Ishikawa (cell line): ENCODE results near the gene SETDB1.

Experiments
- CEBPB ChIP-seq: IDR thresholded peaks from 2 replicates; pipeline ENCODE4 v1.6.1; 2012
- EGR1 ChIP-seq: IDR thresholded peaks from 2 replicates; pipeline ENCODE4 v1.6.1; 2012
- EP300 ChIP-seq: IDR thresholded peaks from 2 replicates; pipeline ENCODE4 v1.6.1; 2012; ENCODE audit warnings: borderline replicate concordance
- FOXM1 ChIP-seq: IDR thresholded peaks from 2 replicates; pipeline ENCODE4 v1.6.1; 2012; ENCODE audit warnings: low read depth, borderline replicate concordance
- MAX ChIP-seq: IDR thresholded peaks from 2 replicates; pipeline ENCODE4 v1.6.1; 2012
- RAD21 ChIP-seq: IDR thresholded peaks from 2 replicates; pipeline ENCODE4 v1.6.1; 2012; ENCODE audit warnings: low read depth
- REST ChIP-seq: IDR thresholded peaks from 2 replicates; pipeline ENCODE4 v1.6.1; 2012; ENCODE audit warnings: low read depth, mild to moderate bottlenecking
- USF1 ChIP-seq: IDR thresholded peaks from 2 replicates; pipeline ENCODE4 v1.6.1; 2012
- YY1 ChIP-seq: IDR thresholded peaks from 2 replicates; pipeline ENCODE4 v1.6.1; 2012; ENCODE audit warnings: low read depth

- TF ChIP-seq REST (no peak), CEBPB (no peak), EP300 (no peak), EGR1 (no peak), YY1 (no peak), RAD21 (no peak), MAX (no peak), FOXM1 (no peak), USF1 (no peak)
Measured at GRCh38 chr1:150973258-150973835, 47.2 kb downstream of the SETDB1 start.
